DMS53 treated with DMSO at 0.1 percent for 48 hours (cell line): ENCODE data around the gene KIF19.

Experiments
- DNase-seq: peaks from one replicate; lab custom pipeline; 2025; ENCODE audit not compliant: unreplicated experiment; lab: John Stamatoyannopoulos, UW

The KIF19 gene

DNA sequence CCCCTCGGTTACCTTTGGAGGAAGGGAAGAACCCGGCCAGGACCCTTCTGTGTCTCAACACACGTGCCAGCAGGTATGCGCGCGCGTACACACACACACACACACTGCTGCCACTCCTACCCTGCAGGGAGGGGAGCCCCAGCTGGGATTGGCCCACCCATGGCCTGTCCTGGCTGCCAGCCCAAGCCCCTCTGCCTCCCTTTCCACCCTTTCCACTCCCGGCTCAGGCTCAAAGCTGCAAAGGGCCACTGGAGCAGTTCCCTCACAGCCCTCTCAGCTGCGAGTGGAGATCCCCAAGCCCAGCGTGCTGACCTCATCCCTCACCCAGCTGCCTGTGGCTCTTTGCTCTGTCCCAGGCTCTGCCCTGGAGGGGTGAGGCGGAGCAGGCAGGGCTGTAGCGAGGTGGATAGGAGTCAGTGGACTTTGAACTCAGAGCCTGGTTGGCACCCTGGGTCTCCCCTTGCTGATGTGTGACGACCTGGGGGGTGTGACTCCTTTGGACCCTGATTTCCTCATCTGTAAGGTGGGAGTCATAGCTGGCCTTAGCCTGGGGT, 14.5 kb downstream of the KIF19 start:
- peak; percentile 65 for DNase-seq

DNA sequence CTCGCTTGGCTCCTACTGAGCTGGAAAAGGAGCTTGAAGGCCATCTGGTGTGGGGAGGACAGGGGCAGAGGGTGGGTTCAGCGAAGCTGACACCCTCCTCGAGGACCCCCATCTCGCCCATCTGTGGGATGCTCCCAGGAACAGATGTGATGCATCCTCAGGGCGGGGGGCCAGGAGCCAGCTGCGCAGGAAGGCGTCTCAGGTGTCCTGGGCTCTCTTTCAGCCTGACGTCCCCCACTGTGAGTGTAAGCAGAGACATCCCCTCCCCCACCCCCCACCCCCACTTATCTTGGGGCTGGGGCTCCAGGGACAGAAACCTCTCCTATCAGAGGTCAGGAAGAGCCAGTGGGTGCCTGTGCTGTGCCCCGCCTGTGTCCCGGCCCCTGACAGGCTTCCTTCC, 16.2 kb downstream of the KIF19 start:
- no peak for DNase-seq

- no peak for DNase-seq
Measured at GRCh38 chr17:74343121-74343520, 17.1 kb downstream of the KIF19 start.

GRCh38 chr17:74343526-74344284, 17.7 kb downstream of the KIF19 start:
- DNase-seq = no peak

- DNase-seq = no peak
Measured at GRCh38 chr17:74344658-74345057, 18.6 kb downstream of the KIF19 start.

DNA sequence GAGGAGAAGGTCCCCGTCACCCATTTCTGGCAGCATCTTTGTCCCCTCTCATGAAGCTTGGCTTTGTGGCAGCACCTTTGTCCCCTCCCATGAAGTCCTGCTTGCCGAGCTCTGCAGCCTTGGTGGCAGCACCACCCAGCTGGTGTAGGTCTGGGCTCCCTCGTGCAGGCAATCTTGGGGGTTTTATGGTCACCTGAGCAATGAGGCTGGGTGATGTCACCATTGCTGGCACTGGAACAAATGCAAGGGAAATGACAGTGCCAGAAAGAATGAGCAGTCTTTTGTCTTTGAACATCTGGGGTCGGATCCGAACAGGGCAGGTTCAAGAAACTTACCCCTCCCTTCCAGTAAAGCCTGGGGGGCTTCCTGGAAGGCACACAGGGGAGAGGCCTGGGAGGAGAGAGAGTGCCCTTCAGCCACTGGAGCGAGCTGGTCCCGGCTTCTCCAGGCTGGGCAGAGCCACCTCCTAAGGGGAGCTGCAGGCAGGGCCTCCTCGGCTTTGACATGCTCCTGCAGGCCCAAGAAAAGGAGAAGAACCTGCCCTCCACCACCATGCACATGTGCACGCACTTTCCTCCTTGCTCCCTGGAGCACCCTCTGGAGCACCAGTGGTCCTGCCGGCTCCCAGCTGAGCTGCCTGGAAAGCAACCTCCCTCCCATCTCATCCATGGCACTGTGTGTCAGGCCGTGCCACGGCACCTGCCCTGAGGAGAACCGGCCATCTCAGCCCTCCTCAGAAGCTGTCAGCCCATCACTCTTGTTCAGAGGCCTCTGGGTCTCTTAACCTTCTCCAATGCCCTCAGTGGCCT, 19.6 kb downstream of the KIF19 start:
- DNase-seq = no peak

DNA sequence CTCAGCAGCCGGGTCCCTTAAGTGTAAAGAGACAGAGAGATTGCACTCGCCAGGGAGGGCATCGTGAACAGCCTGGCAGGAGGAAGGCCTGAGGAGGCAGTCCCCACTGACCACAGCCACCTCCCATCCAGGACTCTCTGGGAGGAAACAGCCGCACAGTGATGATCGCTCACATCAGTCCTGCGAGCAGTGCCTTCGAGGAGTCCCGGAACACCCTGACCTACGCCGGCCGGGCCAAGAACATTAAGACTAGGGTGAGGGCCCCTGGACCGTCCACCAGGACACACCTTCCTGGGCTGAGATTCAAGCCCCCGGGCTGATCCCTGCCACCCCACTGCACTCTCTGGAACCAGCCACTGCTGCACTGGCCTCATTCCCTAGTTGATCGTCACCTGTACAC, 21.6 kb downstream of the KIF19 start:
- DNase-seq = no peak

- DNase-seq = no peak
Measured at GRCh38 chr17:74349120-74349519, 23.1 kb downstream of the KIF19 start.

GRCh38 chr17:74350486-74350885, 24.5 kb downstream of the KIF19 start:
- no peak for DNase-seq

GRCh38 chr17:74351552-74352210, 25.7 kb downstream of the KIF19 start:
- no peak for DNase-seq

DNA sequence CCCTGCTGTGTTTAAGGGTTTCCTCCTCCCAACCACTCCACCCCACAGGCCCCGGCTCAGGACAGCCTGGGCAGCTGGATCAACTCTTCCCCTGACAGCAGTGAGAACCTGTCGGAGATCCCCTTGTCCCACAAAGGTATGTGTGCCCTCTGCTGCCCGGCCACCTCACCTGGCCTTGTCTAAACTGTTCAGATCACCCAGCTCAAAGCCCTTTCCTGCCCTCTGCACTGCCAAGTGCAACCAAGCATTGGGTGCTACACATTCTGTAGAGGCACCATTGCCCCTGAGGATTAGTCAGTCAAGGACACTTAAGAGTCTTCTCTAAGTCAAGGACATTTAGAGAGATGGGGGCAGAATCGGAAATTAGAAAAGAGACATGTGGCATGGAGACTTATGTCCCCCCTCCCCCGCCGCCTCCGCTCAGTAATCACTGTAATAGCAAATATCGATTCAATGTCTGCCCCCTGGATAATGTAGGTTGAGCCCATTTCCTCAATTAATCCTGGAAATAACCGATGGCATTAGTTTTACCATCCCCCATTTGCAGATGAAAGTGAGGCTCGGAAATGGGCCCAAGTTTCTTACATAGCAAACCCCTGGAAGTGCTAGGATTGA, 27.5 kb downstream of the KIF19 start:
- DNase-seq = no peak

DNA sequence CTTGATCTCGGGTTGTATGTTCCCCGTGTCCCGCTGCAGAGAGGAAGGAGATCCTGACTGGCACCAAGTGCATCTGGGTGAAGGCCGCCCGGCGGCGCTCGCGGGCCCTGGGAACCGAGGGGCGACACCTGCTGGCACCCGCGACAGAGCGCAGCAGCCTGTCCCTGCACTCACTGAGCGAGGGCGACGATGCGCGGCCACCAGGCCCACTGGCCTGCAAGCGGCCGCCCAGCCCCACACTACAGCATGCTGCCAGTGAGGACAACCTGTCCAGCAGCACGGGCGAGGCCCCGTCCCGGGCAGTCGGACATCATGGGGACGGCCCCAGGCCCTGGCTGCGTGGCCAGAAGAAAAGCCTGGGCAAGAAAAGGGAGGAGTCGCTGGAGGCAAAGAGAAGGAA, 28.1 kb downstream of the KIF19 start:
- DNase-seq = no peak

DNA sequence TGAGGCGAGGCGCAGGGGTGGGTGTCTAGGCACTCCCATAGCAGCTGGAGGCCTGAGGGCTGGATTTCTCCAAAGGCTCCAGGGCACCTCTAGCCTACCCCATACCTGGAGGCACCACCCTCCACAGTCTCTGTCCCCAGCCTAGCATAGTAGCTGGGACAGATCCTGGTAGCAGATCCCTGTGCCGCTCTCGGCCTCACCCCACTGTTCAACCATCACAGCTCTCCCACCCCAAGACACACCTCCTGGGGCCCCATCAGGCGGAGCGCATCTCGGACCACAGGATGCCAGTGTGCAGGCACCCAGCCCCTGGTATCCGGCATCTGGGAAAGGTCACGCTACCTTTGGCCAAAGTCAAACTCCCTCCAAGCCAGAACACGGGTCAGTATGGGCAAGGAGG, 28.5 kb downstream of the KIF19 start:
- no peak for DNase-seq

GRCh38 chr17:74355065-74355464, 29.0 kb downstream of the KIF19 start:
- no peak for DNase-seq

DNA sequence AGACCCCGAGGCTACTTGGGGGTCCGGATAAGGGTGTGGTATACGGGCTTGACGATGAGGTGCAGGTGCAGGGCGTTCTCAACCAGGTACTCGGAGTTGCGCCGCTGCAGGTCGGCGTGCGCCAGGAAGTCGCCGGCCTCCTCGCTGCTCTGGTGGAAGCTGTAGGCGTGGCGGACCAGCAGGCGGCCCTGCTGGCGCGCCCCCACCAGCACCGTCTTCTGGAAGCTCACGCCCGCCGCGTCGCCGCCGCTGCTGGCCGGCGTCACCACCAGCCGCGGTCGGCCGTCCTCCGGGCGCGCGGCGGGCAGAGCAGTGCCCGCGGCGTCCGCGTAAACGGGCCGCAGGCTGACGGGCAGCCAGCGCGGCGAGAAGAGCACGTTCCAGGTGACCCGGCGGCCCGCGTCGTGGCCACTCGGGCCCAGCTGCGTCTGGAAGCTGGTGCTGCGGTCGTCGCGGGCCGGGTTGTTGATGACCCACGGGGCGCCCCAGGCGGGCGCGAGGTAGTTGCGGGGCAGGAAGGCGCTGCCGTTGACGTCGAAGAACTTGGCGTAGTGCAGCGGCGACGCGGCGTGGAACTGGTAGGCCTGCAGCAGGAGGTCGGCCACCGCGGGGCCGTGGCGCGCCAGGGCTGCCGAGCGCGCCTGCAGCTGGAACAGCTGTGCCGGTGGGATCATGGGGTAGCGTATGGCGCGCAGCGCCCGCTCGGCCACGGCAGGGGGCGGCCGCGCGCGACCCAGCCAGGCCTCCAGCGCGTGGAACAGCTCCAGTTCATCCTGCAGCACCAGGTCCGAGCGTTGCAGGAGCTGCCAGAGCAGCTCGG, 30.8 kb downstream of the KIF19 start:
- no peak for DNase-seq

DNA sequence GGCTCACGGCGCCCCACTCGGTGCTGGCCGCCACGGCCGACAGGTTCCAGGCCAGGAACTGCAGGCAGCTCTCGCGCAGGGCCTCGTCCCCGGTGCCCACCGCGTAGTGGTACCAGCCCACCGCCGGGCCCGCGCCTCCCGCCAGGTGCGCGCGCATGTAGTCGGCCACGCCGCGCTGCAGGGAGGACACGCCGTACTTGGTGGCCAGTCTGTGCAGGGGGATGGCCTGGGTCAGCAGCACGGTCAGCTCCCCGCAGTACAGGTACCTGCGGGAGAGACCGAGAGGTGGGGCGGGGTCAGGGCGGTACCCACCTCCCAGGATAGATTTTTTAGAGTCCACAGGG, 31.4 kb downstream of the KIF19 start:
- DNase-seq = no peak

DNA sequence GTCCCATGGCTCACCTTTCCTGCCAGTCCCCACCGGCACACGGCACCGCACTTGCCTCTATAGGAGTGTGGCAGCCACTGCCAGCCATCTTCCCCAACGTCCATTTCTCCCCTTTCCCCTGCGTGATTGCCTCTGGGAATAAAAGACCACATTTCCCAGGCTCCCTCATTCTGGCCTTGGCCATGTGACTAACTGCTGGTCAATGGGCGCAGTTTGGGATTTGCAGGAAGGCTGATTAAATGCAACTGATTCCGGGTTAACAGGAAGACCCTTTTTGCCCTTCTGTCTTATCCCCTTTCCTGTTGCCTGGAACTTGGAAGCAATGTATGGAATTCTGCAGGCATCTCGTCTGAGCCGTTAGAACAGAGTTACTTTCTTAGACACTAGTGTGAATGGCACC, 32.7 kb downstream of the KIF19 start:
- DNase-seq = no peak

DNA sequence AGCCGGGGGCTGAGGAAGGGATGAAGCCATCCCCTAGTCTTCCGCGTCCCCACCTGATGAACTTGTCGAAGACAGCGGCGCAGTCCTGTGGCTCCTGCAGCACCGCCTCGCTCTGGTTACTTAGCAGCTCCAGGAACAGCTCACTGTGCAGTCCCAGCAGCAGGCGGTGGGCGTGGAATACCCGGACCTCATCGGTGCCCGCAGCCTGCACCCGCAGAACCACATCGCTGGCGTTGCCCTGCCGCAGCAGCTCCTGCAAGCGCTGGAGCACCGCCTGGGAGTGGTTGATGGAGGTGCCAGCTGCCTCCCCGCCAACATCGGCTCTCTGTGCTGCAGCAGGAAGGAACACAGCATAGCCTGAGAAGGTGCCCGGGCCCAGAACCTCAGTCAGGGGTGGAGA, 33.9 kb downstream of the KIF19 start:
- no peak for DNase-seq

DNA sequence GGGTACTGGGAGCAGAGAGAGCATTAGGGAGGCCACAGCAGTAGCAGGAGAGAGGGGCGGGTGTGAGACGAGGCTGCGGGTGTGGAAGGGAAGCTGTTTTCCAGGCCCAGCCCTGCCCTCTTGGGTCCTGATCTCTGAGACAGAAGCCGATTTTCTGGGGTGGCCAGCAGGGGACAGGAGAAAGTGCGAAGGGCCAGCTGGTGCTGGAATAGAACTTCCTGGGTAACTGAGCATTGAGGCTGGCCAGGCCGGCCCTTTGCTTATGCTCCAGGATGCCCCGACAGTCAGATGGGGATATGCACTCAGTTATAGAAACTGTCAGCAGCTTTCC, 34.8 kb downstream of the KIF19 start:
- no peak for DNase-seq

DNA sequence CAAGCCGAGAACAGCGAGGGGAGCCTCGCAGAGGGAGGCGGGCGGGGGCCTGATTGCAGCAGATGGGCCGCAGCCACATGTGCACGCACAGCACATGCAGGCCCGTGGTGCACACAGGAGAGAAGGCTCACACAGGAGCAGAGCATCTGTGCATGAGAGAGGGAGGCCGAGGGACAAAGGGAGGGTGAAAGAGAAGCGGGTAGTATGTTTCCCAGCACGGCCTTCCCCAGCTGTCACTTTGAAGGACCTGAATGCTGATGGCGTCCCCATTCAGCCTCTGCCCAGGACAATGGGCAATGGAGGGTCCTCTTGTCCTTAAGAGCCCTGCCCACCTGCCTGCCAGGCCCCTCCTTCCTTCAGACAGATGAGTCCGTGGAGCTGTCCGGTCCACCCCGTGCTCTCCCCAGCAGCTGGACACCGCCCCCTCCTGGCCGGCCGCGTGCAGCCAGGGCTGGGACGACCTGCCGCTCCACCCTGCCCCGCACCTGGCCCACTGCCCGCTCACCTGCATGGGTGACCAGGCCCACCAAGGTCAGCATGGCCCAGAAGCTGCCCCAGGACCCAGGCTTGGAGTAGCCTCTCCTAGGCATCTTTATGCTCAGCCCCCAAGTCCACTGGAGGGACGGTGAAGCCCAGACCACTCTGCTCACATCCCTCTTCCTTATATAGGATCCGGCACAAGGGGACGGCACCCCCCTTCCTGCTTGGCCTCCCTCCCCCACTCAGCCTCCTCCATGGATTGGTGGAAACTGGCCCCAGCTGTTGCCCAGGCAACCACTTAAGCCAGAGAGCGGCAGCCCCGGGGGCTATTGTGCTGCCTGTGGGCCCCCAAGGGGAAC, 35.4 kb downstream of the KIF19 start, which contains the start of gene BTBD17:
Gene BTBD17 (minus strand): TSS at position 639 of the 839 bp plus-strand sequence. CDS start 49 bp downstream, at position 590.
- peak; percentile 86 for DNase-seq
